GM18520 (cell line): ENCODE data around the gene ZNF700.
"Not testable (repeated sequence)": the region's sequence is repeated elsewhere in the genome, so short reads cannot be mapped to it uniquely, and the experiment has no call there.

Experiments
- ATAC-seq: cut with Tn5 transposase; IDR thresholded peaks from one replicate; pipeline ENCODE4 v1.9.1; 2021; ENCODE audit not compliant: unreplicated experiment

The ZNF700 gene

GRCh38 chr19:11924886-11925650, at the start of gene ZNF700:
TSS of gene ZNF700 (plus strand) at chr19:11925107. CDS start at chr19:11925211, 104 bp downstream.
- ATAC-seq, result peak; percentile 66

GRCh38 chr19:11879687-11880266, 45.1 kb upstream of the ZNF700 start:
- not testable (repeated sequence) for ATAC-seq

GRCh38 chr19:11880598-11880997, 44.3 kb upstream of the ZNF700 start:
- ATAC-seq, result no peak

GRCh38 chr19:11881151-11881800, 43.6 kb upstream of the ZNF700 start:
- no peak for ATAC-seq

GRCh38 chr19:11882606-11883005, 42.3 kb upstream of the ZNF700 start:
- no peak for ATAC-seq

GRCh38 chr19:11887234-11887610, 37.7 kb upstream of the ZNF700 start:
- no peak for ATAC-seq

GRCh38 chr19:11887611-11888531, 37.0 kb upstream of the ZNF700 start, which contains the start of gene ZNF69:
TSS of gene ZNF69 (plus strand) at chr19:11887782. CDS start at chr19:11887924, 142 bp downstream.
- no peak for ATAC-seq

GRCh38 chr19:11889901-11890300, 35.0 kb upstream of the ZNF700 start:
- not testable (repeated sequence) for ATAC-seq

GRCh38 chr19:11890634-11891033, 34.3 kb upstream of the ZNF700 start:
- no peak for ATAC-seq

GRCh38 chr19:11894851-11895250, 30.1 kb upstream of the ZNF700 start:
- ATAC-seq, result no peak

GRCh38 chr19:11902228-11902627, 22.7 kb upstream of the ZNF700 start:
- ATAC-seq, result no peak

GRCh38 chr19:11905928-11906327, 19.0 kb upstream of the ZNF700 start:
- ATAC-seq, result no peak

GRCh38 chr19:11911937-11912336, 13.0 kb upstream of the ZNF700 start:
- ATAC-seq, result not testable (repeated sequence)

GRCh38 chr19:11914417-11915051, 10.4 kb upstream of the ZNF700 start:
- ATAC-seq, result not testable (repeated sequence)

- no peak for ATAC-seq
Measured at GRCh38 chr19:11921852-11922495, 2.9 kb upstream of the ZNF700 start.

GRCh38 chr19:11925651-11926187, 812 bp downstream of the ZNF700 start:
- ATAC-seq, result not testable (repeated sequence)

GRCh38 chr19:11927227-11927626, 2.3 kb downstream of the ZNF700 start:
- no peak for ATAC-seq

GRCh38 chr19:11931051-11931450, 6.1 kb downstream of the ZNF700 start:
- ATAC-seq, result no peak

- ATAC-seq, result no peak
Measured at GRCh38 chr19:11931513-11931912, 6.6 kb downstream of the ZNF700 start.

GRCh38 chr19:11935829-11936228, 10.9 kb downstream of the ZNF700 start:
- ATAC-seq, result not testable (repeated sequence)
